ENCODE data around the gene LUC7L3.
"Not testable (repeated sequence)": the region's sequence is repeated elsewhere in the genome, so short reads cannot be mapped to it uniquely, and the experiment has no call there.

The LUC7L3 gene

DNA sequence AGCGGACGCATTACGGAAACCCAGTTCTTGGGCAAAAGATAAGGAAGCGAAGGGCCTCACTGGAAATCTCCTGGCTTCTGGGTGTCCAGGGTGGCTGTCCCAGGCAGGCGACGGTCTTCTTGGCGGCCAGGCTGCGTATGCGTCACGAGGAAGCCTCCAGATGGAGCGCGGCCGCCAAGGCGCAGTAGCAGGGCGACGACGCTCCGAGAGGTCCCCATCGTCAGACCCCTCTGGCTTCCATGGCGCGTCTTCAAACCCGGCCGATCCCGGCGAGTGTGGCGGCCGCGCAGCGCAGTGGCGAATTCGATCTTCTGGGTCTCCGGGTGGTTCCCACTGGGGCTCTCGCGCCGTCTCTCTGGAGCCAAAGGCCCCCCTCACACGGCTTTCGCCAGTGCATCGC is 61.8 kb downstream of the LUC7L3 start:
- DNase-seq, result no peak

DNA sequence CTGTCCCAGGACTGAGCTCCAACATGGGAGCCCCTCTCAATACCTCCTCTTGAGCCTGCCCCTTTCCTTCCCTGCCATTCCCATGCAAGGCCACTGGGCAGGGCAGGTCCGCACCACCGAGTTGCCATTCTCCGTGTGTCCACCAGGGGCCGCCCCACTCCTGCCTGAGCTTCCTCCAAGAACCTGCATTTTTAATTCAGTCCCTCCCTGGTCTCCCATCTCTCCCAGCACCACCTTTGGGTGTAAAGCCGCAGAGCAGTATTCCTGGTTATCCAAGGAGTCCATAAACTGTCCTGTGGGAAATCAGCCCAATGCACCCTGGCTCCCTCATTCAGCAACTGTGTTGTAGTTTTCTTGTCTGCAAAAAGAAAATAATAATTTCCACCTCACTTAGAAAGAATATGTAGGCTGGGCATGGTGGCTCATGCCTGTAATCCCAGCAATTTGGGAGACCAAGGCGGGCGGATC is 63.8 kb downstream of the LUC7L3 start:
- peak; percentile 5 to 89 (median 74) for DNase-seq

DNA sequence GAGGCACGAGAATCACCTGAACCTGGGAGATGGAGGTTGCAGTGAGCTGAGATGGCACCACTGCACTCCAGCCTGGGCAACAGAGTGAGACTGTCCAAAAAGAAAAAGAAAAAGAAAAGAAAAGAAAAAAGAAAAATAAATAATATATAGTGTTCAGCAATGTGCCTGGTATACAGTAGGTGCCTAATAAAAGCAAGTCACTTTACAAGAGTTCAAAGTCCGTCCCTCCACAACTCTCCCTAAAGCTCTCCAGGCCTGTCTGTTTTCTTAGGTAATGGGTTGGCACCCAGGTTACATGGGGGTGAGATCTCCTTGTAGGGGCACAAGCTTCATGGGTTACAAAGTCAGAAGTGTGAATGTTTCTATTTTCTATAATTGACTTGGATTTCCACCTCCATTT is 64.5 kb downstream of the LUC7L3 start:
- no peak for DNase-seq

DNA sequence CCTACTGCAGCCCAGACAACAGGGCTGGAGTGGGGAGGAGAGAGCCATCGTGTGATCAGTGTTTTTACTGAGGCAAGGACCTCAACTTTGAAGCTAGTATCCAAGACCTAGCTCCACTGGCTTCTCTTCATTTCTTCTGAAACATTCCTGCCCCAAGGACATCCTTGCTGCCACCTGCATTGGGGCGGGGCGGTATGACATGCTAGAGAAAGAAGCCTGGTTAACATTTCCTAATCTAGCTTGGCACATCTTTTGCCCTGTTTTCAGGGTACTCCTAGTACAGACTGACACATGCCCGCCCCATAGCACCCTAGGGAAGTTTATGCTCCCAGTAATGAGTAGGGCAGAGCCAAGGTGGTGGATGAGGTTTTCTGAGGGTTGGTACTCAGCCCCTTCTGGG is 65.7 kb downstream of the LUC7L3 start:
- DNase-seq, result no peak

DNA sequence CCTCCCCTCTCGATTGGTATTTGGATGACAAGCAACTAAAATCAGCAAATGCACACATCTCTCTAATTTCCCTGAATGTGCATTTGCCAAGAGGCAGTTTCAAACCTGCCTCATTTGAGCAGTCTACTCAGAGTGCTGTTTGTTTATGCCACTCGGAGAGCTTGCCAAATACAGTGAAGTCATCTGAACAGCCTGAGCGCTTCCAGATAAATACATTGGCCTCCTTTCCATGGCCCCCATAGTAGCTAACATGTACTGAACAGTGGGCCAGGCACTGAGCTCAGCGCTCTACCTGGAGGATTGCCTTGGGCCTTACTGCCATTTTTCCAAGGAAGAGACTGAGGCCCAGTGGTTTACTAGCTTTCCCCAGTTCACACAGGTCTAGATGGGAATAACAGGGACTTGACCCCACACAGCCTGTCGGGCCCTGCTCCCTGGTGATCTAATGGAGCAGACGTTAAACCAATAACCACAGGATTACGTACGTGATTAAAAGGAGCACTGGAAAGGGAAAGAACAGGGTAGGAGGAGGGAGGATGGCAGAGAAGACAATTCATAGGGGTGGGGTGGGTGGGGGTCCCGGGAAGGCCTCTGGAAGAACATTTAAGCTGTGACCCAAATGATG is 66.7 kb downstream of the LUC7L3 start:
- peak in 22 of 56 donors; percentile 3 to 54 (median 12) for DNase-seq

DNA sequence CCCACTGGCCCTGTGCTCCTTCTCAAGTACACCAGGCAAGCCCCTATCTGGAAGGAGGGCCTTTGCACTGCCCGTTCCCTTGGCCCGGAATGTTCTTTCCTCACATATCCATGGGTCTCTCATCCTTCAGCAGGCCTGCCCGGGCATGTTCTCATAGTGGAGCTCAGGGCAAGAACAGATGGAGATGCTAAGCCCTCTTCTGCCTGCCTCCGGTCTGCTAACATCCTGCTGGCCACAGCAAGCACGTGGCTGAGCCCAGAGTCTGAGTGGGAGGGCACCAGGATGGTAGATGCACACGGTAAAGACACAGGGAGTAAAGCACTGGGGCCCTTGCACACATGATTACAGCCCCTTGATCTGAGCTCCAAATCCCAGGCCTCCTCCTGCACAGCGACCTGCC is 67.7 kb downstream of the LUC7L3 start:
- no peak for DNase-seq

DNA sequence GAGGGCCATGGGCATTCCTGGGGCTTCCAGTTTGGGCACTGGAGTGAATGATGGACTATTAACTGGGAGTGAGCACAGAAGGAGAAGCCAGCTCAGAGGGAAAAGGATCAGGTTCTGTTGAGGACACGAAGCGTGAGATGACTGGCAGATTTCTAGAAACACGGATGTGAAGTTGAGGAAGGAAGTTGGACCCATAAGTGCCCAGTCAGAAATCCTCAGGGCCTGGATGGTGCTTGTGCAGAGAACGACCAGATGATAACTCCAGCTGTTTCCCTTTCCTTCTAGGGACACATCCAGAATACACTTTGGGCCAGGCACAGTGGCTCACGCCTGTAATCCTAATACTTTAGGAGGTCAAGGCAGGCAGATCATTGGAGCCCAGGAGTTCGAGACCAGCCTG is 71.2 kb downstream of the LUC7L3 start:
- no peak for DNase-seq

DNA sequence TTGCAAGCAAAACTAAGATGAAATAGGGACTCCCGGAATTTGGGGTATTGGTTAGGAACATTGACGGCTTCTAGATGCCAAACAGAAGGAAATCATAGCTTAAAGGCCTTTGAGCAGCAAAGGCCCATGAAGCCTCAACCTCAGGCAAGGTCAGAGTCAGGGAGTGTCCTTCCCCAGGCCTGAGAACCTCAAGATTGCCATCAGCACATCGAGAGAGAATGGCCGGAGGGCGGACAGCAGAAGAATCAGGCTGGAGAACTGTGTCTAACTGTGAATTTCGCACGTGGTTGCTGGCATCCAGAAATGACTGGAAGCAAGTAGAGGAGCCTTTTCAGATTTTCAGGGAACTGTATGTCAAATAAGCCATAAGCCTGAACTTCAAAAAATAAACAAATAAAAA is 72.7 kb downstream of the LUC7L3 start:
- no peak for DNase-seq

DNA sequence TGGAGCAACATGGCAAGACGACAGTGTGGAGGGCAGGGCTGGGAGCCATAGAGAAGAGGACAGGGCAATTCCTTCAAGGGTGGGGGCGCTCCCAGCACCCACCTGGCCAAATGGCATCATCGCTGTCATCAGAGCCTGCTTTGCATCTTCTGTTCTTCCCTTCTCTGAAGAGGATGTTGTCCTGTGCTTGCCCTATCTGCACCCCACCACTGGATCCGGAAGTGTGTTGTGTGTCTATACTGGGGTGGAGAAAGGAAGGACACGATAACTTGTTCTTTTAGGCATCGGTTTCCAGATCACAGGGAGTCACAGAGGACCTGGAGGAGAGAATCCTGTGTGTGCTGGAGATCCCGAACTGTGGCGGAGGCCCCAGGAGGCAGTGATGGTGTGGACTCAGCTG is 73.6 kb downstream of the LUC7L3 start:
- DNase-seq, result no peak

DNA sequence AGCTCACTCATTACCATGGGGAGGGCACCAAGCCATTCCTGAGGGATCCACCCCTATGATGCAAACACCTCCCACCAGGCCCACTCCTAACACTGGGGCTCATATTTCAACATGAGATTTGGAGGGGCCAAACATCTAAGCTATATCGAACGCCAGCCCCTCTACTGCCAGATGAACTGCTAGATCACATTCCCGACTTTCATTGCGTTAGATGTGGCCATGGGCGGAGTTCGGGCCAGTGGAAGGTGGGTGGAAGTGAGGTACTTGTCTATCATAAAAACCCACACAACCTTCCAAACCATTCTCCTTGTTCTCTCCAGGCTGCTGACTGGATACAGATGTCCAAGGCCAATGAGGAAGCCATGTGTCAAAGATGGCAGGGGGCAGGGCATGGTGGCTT is 75.0 kb downstream of the LUC7L3 start:
- DNase-seq, result no peak

DNA sequence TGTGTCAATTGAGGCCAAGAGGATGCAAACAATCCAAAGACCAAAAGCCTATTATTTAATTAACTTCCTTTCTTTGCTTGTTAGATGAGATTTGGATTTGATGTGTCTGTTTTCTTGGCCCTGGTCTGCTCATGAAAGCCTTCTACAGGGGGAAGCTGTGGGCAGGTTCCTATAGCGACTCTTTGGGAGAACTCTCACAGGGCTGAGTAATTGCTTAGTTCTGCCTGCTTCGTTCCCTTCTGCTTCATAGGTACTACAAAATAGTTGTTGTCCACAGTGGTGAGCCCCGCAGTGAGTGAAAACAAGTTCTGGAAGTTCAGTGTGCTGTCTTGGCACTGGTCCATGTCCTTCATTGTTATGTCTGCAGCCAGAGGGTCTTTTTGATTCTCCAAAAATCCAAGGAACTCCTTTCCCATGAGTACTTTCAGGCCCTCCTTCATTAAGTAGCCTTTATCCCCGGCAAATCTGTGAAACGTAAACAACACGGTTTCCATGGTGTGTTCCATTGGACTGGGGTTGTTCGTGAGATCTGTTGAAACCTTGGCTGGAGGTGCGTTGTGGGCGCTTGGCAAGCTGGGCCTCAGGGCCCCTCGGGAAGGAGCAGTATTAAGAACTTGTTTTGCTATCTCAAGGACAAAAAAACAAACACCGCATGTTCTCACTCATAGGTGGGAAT is 77.9 kb downstream of the LUC7L3 start:
- DNase-seq, result no peak

DNA sequence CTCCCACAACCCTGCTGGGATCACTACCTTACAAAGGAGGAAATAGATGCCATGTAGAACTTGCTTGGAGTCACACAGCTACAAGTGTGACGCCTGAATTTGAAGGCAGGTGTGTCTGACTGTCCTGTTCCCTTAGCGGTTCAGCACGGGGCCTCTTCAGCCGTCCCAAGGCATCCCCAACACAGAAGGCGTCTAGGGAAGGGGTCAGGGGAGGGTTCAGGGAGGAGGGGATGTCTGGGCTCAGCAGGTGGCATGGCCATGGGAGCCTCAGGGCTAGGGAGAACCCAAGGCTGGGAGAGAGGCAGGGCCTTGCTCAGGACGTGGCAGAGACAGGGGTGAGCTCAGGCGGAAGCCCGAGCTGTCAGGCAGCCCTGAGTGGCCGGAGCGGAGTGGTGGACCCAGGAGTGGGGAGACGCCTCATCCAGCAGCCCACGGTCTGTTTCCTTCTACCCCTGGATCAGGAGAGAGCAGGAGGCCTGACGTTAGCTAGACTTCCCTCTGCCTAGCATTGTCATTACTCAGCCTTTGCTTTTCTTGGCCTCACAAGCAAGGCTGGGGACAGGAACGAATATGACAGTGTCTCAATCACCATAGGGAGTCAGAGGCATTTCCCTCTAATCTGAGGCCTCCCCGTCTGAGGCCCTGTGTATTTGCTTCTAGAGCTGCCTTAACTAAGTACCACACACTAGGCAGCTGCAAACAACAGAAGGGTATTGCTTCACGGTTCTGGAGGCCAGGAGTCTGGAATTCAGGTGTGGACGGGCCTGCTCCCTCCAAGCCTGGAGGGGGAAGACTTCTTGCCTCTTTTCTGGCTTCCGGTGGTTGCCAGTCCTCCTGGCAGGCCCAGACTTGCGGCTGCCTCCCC is 79.3 kb downstream of the LUC7L3 start:
- no peak for DNase-seq

DNA sequence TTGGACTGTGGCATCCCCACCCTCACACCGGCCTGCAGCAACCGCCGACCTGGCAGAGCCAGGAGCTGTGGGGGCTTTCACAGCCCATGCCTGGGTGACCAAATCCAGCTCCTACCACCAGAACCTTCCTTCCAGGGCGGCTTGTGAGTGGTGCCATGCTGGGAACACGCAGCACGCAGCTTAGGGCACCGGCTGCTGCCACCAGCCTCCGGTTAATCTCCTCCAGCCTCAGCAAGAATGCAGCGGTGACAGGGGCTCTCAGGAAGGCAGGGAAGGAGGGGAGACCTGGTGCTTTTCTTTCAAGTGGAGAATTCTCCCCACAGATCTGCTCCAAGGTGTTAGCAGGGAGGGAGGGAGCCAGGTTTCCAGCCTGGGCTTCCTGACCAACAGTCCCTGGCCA is 80.2 kb downstream of the LUC7L3 start:
- DNase-seq, result no peak

DNA sequence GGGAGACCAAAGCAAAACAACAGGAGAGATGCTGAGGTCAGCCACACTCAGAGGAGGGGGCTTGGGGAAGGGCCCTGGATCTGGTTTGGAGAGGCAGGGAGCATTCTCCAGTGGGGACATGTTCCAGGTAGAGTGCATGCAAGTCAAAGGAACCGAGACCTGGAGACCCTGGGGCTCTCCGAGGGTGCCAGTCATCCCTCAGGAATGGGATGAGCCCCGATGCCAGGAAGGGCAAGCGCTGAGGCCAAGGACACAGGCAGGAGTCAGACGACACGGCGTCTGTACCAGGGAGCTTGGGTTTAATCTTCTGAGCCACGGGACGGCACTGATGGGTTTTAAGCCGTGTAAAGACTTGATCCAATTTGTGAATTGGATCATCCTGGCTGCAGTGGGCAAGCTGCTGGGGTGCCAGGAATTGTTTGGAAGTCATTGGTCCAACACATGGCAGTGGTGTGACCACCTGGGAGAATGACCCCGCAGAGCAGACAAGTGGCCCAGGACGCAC is 80.8 kb downstream of the LUC7L3 start:
- no peak for DNase-seq

DNA sequence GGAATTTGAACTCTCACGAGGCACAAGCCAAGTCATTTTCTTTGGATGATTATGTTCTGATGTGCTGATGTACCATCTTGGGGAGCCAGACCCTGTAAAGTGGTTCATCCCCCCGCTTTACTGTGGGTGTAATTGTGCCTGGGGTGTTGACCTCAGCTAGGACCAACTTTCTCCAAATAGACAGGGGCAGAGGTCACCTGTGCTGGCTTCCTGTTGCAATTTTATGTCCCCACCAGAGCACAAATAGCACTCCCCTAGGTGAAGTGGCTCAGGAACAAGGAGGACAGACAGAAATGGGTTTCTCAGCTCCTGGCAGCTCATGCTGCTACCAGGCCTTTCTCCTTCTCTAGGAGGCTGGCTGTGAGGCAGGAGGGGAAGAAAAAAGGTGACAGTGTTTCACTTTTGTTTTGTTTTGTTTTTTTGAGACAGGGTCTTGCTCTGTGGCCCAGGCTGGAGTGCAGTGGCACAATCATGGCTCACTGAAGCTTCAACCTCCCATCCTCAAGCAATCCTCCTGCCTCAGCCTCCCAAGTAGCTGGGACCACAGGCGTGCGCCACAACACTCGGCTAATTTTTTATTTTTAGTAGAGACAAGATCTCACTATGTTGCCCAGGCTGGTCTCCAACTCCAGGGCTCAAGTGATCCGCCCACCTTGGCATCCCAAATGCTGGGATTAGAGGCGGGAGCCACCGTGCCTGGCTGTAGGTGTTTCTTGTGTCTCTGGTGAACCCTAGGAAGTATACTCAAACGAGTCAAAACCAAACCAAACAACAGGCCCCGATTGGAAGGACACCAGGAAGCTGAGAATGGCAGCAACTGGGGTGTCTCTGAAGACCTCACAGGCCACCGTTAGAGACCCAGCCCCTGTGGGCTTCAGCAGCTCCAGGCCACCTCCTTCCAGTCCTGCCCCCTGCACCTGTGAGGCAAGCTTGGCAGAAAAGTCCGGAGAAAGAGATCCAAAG is 83.5 kb downstream of the LUC7L3 start:
- no peak for DNase-seq

DNA sequence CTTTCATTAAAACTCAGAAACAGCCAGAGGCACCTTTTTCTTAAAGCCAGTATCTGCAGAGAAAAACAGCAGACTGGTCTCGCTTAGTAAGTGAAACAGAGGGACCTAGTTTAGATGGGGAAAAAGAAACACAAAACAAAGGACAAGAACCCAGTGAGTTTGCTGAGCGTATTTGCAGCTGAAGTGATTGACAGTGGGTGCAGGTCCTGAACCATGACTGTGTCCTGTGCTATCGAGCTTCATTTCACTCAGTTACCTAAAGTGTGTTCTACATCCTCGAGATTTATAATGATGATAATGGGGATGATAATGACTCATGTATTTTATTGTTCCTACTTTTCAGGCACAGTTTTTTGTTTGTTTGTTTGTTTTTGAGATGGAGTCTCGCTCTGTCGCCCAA is 84.3 kb downstream of the LUC7L3 start:
- no peak for DNase-seq

DNA sequence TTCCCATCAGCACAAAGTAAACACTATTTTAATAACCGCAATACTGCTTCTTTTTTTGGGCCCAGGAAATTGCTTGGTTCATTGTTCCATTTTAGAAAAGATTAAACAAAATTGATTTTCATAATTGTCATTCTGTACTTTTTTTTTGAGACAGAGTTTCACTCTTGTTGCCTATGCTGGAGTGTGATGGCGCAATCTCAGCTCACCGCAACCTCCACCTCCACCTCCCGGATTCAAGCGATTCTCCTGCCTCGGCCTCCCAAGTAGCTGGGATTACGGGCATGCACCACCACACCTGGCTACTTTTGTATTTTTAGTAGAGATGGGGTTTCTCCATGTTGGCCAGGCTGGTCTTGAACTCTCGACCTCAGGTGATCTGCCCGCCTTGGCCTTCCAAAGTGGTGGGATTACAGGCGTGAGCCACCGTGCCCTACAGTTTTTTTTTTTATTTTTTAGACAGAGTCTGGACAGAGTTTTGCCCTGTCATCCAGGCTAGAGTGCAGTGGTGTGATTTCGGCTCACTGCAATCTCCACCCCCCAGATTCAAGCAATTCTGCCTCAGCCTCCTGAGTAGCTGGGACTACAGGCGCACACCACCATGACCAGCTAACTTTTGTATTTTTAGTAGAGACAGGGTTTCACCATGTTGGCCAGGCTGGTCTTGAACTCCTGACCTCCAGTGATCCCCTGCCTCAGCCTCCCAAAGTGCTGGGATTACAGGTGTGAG is 85.5 kb downstream of the LUC7L3 start:
- not testable (repeated sequence) for DNase-seq

DNA sequence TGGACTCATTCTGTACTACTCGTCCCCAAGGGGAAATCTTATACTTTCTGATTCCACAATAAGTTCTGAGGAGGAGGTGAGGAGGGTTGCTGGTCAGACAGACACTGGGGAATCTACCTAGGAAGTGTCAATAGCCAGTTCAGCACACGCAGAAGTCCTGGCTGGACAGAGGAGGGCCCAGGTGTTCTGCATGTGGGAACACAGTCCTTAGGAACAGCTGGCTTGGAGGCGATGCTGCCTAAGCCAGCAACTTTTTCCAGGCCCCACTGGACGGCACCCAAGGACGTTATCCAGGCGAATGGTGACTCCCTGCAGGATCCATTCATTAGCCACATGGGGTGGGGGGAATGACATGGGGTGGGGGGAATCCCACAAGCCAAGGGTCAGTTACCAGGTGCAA is 86.1 kb downstream of the LUC7L3 start:
- DNase-seq, result no peak
